HEK293 (cell line): Measurements from ENCODE around the gene LAMA5.
A peak's percentile ranks its signal among the peaks of the same experiment; 100 is the strongest.

Source experiments
- CTCF ChIA-PET: fragments of 350-600 bp; formaldehyde crosslinking; extraction: SDS; loops from one replicate; lab custom pipeline; 2021; ENCODE audit warnings: antibody characterized with exemption; lab: Yijun Ruan, JAX
- POLR2A ChIA-PET: fragments of 300-600 bp; formaldehyde crosslinking; extraction: SDS; loops from one replicate; lab custom pipeline; 2020; ENCODE audit warnings: antibody characterized with exemption, inconsistent platforms; lab: Yijun Ruan, JAX
- H3K27ac ChIP-seq: fragments of 200-500 bp; sonication (Bioruptor generic); 2 replicates; pipeline ENCODE4 v1.5.1; 2014; ENCODE audit warnings: low read depth, low read length, control low read depth, inconsistent platforms; ENCODE audit errors: extremely low read depth
- H3K36me3 ChIP-seq, 2 experiments: fragments of 200-500 bp in 1 of 2; sonication (Bioruptor generic) in 1 of 2; 1 replicate in 1 of 2; 2 replicates in 1 of 2; pipeline ENCODE4 v1.5.1; 2014 to 2017; ENCODE audit warnings: inconsistent platforms in 2 of 2, low read length in 2 of 2; ENCODE audit not compliant: control insufficient read depth in 2 of 2, insufficient read depth in 1 of 2
- H3K4me1 ChIP-seq: fragments of 200-500 bp; sonication (Bioruptor generic); 2 replicates; pipeline ENCODE4 v1.5.1; 2014; ENCODE audit warnings: mild to moderate bottlenecking, low read length, inconsistent platforms; ENCODE audit not compliant: control insufficient read depth, insufficient read depth
- H3K4me3 ChIP-seq: 2 replicates; pipeline ENCODE4 v1.5.1; 2011; ENCODE audit warnings: low read depth, mild to moderate bottlenecking, control low read depth, low read length, moderate library complexity
- H3K9me3 ChIP-seq: fragments of 200-500 bp; sonication (Bioruptor generic); 2 replicates; pipeline ENCODE4 v1.5.1; 2014; ENCODE audit warnings: low read depth, low read length, inconsistent platforms; ENCODE audit not compliant: control insufficient read depth, insufficient read depth
- EGR2 ChIP-seq: fragments of 450-650 bp; formaldehyde crosslinking; IDR thresholded peaks from 2 replicates; pipeline ENCODE4 v1.5.1; 2016; ENCODE audit warnings: low read depth, missing biosample characterization, missing genetic modification characterization
- KLF1 ChIP-seq: fragments of 450-650 bp; formaldehyde crosslinking; IDR thresholded peaks from 2 replicates; pipeline ENCODE4 v1.5.1; 2016; ENCODE audit warnings: missing biosample characterization, missing genetic modification characterization
- SP3 ChIP-seq: fragments of 450-650 bp; formaldehyde crosslinking; IDR thresholded peaks from 2 replicates; pipeline ENCODE4 v1.5.1; 2016; ENCODE audit warnings: missing biosample characterization, missing genetic modification characterization
- ZBTB17 ChIP-seq: fragments of 450-650 bp; formaldehyde crosslinking; IDR thresholded peaks from 2 replicates; pipeline ENCODE4 v1.5.1; 2016; ENCODE audit warnings: missing biosample characterization, missing genetic modification characterization
- ZNF121 ChIP-seq: fragments of 450-650 bp; formaldehyde crosslinking; IDR thresholded peaks from 2 replicates; pipeline ENCODE4 v1.5.1; 2016; ENCODE audit warnings: missing biosample characterization, missing genetic modification characterization
- ZNF211 ChIP-seq: fragments of 450-650 bp; formaldehyde crosslinking; IDR thresholded peaks from 2 replicates; pipeline ENCODE4 v1.5.1; 2016; ENCODE audit warnings: low read depth, missing biosample characterization, missing genetic modification characterization
- ZNF37A ChIP-seq: fragments of 450-650 bp; IDR thresholded peaks from 2 replicates; pipeline ENCODE4 v1.5.1; 2018; ENCODE audit warnings: missing biosample characterization, missing genetic modification characterization
- ZNF426 ChIP-seq: fragments of 450-650 bp; formaldehyde crosslinking; IDR thresholded peaks from 2 replicates; pipeline ENCODE4 v1.5.1; 2017; ENCODE audit warnings: missing biosample characterization, missing genetic modification characterization, mild to moderate bottlenecking, inconsistent platforms, moderate library complexity
- ZNF701 ChIP-seq: fragments of 450-650 bp; formaldehyde crosslinking; IDR thresholded peaks from 2 replicates; pipeline ENCODE4 v1.5.1; 2016; ENCODE audit warnings: missing biosample characterization, missing genetic modification characterization
- TF ChIP-seq, protein P1 (sequence below): fragments of 450-650 bp; formaldehyde crosslinking; IDR thresholded peaks from 2 replicates; pipeline ENCODE4 v1.5.0; 2017; ENCODE audit warnings: missing biosample characterization, missing genetic modification characterization, borderline replicate concordance
- TF ChIP-seq, protein P2 (sequence below): fragments of 450-650 bp; formaldehyde crosslinking; IDR thresholded peaks from 2 replicates; pipeline ENCODE4 v1.5.1; 2017; ENCODE audit warnings: missing biosample characterization, missing genetic modification characterization
- TF ChIP-seq, protein P3 (sequence below): fragments of 450-650 bp; formaldehyde crosslinking; IDR thresholded peaks from 2 replicates; pipeline ENCODE4 v1.5.1; 2016; ENCODE audit warnings: missing biosample characterization, missing genetic modification characterization
- TF ChIP-seq, protein P4 (sequence below): fragments of 450-650 bp; formaldehyde crosslinking; IDR thresholded peaks from 2 replicates; pipeline ENCODE4 v1.5.1; 2016; ENCODE audit warnings: missing biosample characterization, missing genetic modification characterization
- TF ChIP-seq, protein P5 (sequence below): fragments of 450-650 bp; formaldehyde crosslinking; IDR thresholded peaks from 2 replicates; pipeline ENCODE4 v1.5.1; 2016; ENCODE audit warnings: missing biosample characterization, missing genetic modification characterization
- TF ChIP-seq, protein P6 (sequence below): fragments of 450-650 bp; formaldehyde crosslinking; IDR thresholded peaks from 2 replicates; pipeline ENCODE4 v1.5.1; 2017; ENCODE audit warnings: missing biosample characterization, mild to moderate bottlenecking, missing genetic modification characterization, moderate library complexity

LAMA5 gene

DNA sequence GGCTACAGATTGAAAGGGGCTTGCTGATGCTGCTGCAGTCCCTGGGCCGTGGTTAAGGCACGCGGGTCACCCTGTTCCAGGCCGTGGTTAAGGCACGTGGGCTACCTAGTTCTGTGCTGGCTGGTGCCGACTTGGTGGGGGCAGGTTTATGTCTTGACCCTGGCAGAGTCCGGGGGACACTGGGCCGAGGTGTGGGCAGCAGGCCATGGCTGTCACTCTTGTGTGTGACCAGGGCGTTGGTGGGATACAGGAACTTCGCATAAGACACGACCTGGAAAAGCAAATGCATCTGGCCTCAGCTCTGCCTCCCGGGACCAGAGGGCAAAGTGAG lies 26.2 kb upstream of the LAMA5 start:
- ChIA-PET POLR2A (no interaction called here), CTCF (interaction anchor here (1.1 to 2.1 kb wide), 3 partner anchors 11 to 107 kb away, joined by 3 to 5 read pairs (median 4); no protein-coding TSS in a partner anchor)
- peaks cover 2 to 70% of the 10 kb centered on the region in 2 experiments for H3K36me3 ChIP-seq
- H3K4me1 ChIP-seq: peaks cover 3% of the 10 kb centered on the region; the same call in 1 of the 2 replicates
- H3K27ac ChIP-seq: no peak overlapping the region
- TF ChIP-seq, protein P1, sequence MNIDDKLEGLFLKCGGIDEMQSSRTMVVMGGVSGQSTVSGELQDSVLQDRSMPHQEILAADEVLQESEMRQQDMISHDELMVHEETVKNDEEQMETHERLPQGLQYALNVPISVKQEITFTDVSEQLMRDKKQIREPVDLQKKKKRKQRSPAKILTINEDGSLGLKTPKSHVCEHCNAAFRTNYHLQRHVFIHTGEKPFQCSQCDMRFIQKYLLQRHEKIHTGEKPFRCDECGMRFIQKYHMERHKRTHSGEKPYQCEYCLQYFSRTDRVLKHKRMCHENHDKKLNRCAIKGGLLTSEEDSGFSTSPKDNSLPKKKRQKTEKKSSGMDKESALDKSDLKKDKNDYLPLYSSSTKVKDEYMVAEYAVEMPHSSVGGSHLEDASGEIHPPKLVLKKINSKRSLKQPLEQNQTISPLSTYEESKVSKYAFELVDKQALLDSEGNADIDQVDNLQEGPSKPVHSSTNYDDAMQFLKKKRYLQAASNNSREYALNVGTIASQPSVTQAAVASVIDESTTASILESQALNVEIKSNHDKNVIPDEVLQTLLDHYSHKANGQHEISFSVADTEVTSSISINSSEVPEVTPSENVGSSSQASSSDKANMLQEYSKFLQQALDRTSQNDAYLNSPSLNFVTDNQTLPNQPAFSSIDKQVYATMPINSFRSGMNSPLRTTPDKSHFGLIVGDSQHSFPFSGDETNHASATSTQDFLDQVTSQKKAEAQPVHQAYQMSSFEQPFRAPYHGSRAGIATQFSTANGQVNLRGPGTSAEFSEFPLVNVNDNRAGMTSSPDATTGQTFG (tag by site-specific recombination): 0 out of 2 replicates have a peak, but pooled peaks have one; percentile 9
- no peak for TF ChIP-seq ZNF121 (tag by site-specific recombination)
- H3K4me3 ChIP-seq: no peak overlapping the region
- no peaks in the 10 kb centered on the region for H3K9me3 ChIP-seq

DNA sequence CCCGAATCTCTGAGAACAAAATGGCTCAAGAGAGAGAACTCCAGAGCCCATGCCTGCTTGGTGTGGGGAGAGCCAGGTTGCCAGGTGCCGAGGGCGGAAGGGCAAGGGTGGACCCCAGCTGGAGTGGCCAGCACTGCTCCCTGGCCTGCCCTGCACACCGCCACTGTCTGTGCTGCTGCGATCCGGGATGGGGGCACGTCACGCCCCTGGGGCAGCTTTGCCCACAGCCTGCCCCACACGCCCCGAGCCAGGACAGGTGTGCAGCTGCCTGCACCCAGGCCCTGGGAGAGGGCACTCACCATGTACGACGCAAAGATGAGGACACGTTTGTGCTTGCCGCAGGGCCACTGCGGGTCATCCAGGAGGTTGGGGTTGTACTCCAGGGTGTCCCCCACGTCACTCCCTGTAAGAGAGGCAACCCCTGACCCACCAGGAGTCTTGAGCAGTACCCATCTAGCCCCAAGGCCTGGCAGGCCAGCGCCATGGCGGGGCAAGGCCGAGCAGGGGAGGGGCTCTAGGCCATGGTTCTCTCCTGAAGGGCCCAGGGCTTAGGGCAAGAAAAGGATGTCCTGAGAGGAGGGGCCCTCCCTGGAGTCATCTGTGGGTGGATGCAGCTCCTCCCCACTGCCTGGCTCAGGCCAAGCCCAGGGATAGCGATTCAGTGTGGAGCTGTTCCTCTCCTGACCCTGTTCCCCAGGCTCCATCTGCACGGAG lies 25.7 kb upstream of the LAMA5 start:
- TF ChIP-seq, protein P2, sequence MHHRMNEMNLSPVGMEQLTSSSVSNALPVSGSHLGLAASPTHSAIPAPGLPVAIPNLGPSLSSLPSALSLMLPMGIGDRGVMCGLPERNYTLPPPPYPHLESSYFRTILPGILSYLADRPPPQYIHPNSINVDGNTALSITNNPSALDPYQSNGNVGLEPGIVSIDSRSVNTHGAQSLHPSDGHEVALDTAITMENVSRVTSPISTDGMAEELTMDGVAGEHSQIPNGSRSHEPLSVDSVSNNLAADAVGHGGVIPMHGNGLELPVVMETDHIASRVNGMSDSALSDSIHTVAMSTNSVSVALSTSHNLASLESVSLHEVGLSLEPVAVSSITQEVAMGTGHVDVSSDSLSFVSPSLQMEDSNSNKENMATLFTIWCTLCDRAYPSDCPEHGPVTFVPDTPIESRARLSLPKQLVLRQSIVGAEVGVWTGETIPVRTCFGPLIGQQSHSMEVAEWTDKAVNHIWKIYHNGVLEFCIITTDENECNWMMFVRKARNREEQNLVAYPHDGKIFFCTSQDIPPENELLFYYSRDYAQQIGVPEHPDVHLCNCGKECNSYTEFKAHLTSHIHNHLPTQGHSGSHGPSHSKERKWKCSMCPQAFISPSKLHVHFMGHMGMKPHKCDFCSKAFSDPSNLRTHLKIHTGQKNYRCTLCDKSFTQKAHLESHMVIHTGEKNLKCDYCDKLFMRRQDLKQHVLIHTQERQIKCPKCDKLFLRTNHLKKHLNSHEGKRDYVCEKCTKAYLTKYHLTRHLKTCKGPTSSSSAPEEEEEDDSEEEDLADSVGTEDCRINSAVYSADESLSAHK (tag by site-specific recombination): no peak
- no peak for TF ChIP-seq ZNF701 (tag by site-specific recombination)
- no peak for TF ChIP-seq ZNF211 (tag by site-specific recombination)
- no peak for TF ChIP-seq SP3
- peak; percentile 31; the same call in 1 of the 2 replicates for TF ChIP-seq ZBTB17
- TF ChIP-seq ZNF37A (tag by site-specific recombination): no peak
- no peak for TF ChIP-seq KLF1 (tag by site-specific recombination)
- TF ChIP-seq, protein P3, sequence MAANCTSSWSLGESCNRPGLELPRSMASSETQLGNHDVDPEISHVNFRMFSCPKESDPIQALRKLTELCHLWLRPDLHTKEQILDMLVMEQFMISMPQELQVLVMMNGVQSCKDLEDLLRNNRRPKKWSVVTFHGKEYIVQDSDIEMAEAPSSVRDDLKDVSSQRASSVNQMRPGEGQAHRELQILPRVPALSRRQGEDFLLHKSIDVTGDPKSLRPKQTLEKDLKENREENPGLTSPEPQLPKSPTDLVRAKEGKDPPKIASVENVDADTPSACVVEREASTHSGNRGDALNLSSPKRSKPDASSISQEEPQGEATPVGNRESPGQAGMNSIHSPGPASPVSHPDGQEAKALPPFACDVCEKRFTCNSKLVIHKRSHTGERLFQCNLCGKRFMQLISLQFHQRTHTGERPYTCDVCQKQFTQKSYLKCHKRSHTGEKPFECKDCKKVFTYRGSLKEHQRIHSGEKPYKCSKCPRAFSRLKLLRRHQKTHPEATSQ (tag by site-specific recombination): no peak
- TF ChIP-seq ZNF426 (tag by site-specific recombination): no peak
- TF ChIP-seq, protein P4, sequence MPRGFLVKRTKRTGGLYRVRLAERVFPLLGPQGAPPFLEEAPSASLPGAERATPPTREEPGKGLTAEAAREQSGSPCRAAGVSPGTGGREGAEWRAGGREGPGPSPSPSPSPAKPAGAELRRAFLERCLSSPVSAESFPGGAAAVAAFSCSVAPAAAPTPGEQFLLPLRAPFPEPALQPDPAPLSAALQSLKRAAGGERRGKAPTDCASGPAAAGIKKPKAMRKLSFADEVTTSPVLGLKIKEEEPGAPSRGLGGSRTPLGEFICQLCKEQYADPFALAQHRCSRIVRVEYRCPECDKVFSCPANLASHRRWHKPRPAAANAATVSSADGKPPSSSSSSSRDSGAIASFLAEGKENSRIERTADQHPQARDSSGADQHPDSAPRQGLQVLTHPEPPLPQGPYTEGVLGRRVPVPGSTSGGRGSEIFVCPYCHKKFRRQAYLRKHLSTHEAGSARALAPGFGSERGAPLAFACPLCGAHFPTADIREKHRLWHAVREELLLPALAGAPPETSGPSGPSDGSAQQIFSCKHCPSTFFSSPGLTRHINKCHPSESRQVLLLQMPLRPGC (tag by site-specific recombination): no peak
- TF ChIP-seq EGR2 (tag by site-specific recombination): 0 out of 2 replicates have a peak, but pooled peaks have one; percentile 9
- TF ChIP-seq, protein P5, sequence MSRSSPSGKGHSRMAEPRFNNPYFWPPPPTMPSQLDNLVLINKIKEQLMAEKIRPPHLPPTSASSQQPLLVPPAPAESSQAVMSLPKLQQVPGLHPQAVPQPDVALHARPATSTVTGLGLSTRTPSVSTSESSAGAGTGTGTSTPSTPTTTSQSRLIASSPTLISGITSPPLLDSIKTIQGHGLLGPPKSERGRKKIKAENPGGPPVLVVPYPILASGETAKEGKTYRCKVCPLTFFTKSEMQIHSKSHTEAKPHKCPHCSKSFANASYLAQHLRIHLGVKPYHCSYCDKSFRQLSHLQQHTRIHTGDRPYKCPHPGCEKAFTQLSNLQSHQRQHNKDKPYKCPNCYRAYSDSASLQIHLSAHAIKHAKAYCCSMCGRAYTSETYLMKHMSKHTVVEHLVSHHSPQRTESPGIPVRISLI (tag by site-specific recombination): no peak
- TF ChIP-seq, protein P6, sequence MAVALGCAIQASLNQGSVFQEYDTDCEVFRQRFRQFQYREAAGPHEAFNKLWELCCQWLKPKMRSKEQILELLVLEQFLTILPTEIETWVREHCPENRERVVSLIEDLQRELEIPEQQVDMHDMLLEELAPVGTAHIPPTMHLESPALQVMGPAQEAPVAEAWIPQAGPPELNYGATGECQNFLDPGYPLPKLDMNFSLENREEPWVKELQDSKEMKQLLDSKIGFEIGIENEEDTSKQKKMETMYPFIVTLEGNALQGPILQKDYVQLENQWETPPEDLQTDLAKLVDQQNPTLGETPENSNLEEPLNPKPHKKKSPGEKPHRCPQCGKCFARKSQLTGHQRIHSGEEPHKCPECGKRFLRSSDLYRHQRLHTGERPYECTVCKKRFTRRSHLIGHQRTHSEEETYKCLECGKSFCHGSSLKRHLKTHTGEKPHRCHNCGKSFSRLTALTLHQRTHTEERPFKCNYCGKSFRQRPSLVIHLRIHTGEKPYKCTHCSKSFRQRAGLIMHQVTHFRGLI (tag by site-specific recombination): no peak

More for the DNA sequence above, 25.7 kb upstream of the LAMA5 start:
- Histone ChIP-seq H3K4me1 (peaks cover 5% of the 10 kb centered on the region; the same call in 1 of the 2 replicates), H3K9me3 (no peaks in the 10 kb centered on the region), H3K36me3 (peaks cover 5 to 71% of the 10 kb centered on the region in 2 experiments), H3K27ac (no peak overlapping the region), H3K4me3 (no peak overlapping the region)
- ChIA-PET CTCF (interaction anchor here (1.1 to 1.6 kb wide), 2 partner anchors 10 to 107 kb away, joined by 3 to 4 read pairs; no protein-coding TSS in a partner anchor), POLR2A (no interaction called here)
